HEK293 (cell line): ENCODE data around the gene GMCL1.

ENCODE experiments used
- CTCF ChIA-PET: fragments of 350-600 bp; formaldehyde crosslinking; extraction: SDS; loops from one replicate; lab custom pipeline; 2021; ENCODE audit warnings: antibody characterized with exemption; lab: Yijun Ruan, JAX
- POLR2A ChIA-PET: fragments of 300-600 bp; formaldehyde crosslinking; extraction: SDS; loops from one replicate; lab custom pipeline; 2020; ENCODE audit warnings: antibody characterized with exemption, inconsistent platforms; lab: Yijun Ruan, JAX
- H3K27ac ChIP-seq: fragments of 200-500 bp; sonication (Bioruptor generic); 2 replicates; pipeline ENCODE4 v1.5.1; 2014; ENCODE audit warnings: low read depth, low read length, control low read depth, inconsistent platforms; ENCODE audit errors: extremely low read depth
- H3K36me3 ChIP-seq, 2 experiments: fragments of 200-500 bp in 1 of 2; sonication (Bioruptor generic) in 1 of 2; 1 replicate in 1 of 2; 2 replicates in 1 of 2; pipeline ENCODE4 v1.5.1; 2014 to 2017; ENCODE audit warnings: inconsistent platforms in 2 of 2, low read length in 2 of 2; ENCODE audit not compliant: control insufficient read depth in 2 of 2, insufficient read depth in 1 of 2
- H3K4me1 ChIP-seq: fragments of 200-500 bp; sonication (Bioruptor generic); 2 replicates; pipeline ENCODE4 v1.5.1; 2014; ENCODE audit warnings: mild to moderate bottlenecking, low read length, inconsistent platforms; ENCODE audit not compliant: control insufficient read depth, insufficient read depth
- H3K4me3 ChIP-seq: 2 replicates; pipeline ENCODE4 v1.5.1; 2011; ENCODE audit warnings: low read depth, mild to moderate bottlenecking, control low read depth, low read length, moderate library complexity
- H3K9me3 ChIP-seq: fragments of 200-500 bp; sonication (Bioruptor generic); 2 replicates; pipeline ENCODE4 v1.5.1; 2014; ENCODE audit warnings: low read depth, low read length, inconsistent platforms; ENCODE audit not compliant: control insufficient read depth, insufficient read depth
- EGR2 ChIP-seq: fragments of 450-650 bp; formaldehyde crosslinking; IDR thresholded peaks from 2 replicates; pipeline ENCODE4 v1.5.1; 2016; ENCODE audit warnings: low read depth, missing biosample characterization, missing genetic modification characterization
- GLIS1 ChIP-seq: fragments of 450-650 bp; formaldehyde crosslinking; IDR thresholded peaks from 2 replicates; pipeline ENCODE4 v1.5.1; 2016; ENCODE audit warnings: missing biosample characterization, missing genetic modification characterization
- KLF10 ChIP-seq: fragments of 450-650 bp; IDR thresholded peaks from 2 replicates; pipeline ENCODE4 v1.5.1; 2018; ENCODE audit warnings: missing biosample characterization, mild to moderate bottlenecking, missing genetic modification characterization
- OSR2 ChIP-seq: fragments of 450-650 bp; formaldehyde crosslinking; IDR thresholded peaks from 2 replicates; pipeline ENCODE4 v1.5.1; 2016; ENCODE audit warnings: missing biosample characterization, missing genetic modification characterization
- PATZ1 ChIP-seq: fragments of 450-650 bp; formaldehyde crosslinking; IDR thresholded peaks from 2 replicates; pipeline ENCODE4 v1.5.1; 2016; ENCODE audit warnings: missing biosample characterization, missing genetic modification characterization
- SETDB1 ChIP-seq: IDR thresholded peaks from one replicate; pipeline ENCODE4 v1.6.1; 2017; ENCODE audit warnings: mild to moderate bottlenecking, low read length, moderate library complexity, mixed read lengths; ENCODE audit not compliant: insufficient read length
- TRIM28 ChIP-seq: IDR thresholded peaks from 2 replicates; pipeline ENCODE4 v1.6.1; 2011; ENCODE audit warnings: low read length, control low read depth, borderline replicate concordance
- ZBTB8A ChIP-seq: fragments of 450-650 bp; formaldehyde crosslinking; IDR thresholded peaks from 2 replicates; pipeline ENCODE4 v1.5.1; 2016; ENCODE audit warnings: missing biosample characterization, missing genetic modification characterization
- ZFHX2 ChIP-seq: fragments of 450-650 bp; formaldehyde crosslinking; conservative IDR thresholded peaks from 2 replicates; pipeline ENCODE4 v1.5.1; 2016; ENCODE audit warnings: missing biosample characterization, missing genetic modification characterization
- ZFP41 ChIP-seq: fragments of 450-650 bp; formaldehyde crosslinking; IDR thresholded peaks from 2 replicates; pipeline ENCODE4 v1.5.1; 2016; ENCODE audit warnings: missing biosample characterization, missing genetic modification characterization, borderline replicate concordance
- ZIC2 ChIP-seq: fragments of 450-650 bp; formaldehyde crosslinking; IDR thresholded peaks from 2 replicates; pipeline ENCODE4 v1.5.1; 2016; ENCODE audit warnings: missing biosample characterization, missing genetic modification characterization
- ZNF155 ChIP-seq: fragments of 450-650 bp; formaldehyde crosslinking; IDR thresholded peaks from 2 replicates; pipeline ENCODE4 v1.5.1; 2016; ENCODE audit warnings: missing biosample characterization, missing genetic modification characterization
- ZNF19 ChIP-seq: fragments of 450-650 bp; formaldehyde crosslinking; IDR thresholded peaks from 2 replicates; pipeline ENCODE4; 2016; ENCODE audit warnings: missing biosample characterization, missing genetic modification characterization, low read depth
- ZNF2 ChIP-seq: fragments of 450-650 bp; formaldehyde crosslinking; IDR thresholded peaks from 2 replicates; pipeline ENCODE4 v1.5.1; 2016; ENCODE audit warnings: missing biosample characterization, missing genetic modification characterization
- ZNF280D ChIP-seq: fragments of 450-650 bp; formaldehyde crosslinking; IDR thresholded peaks from 2 replicates; pipeline ENCODE4 v1.5.1; 2016; ENCODE audit warnings: missing biosample characterization, missing genetic modification characterization
- ZNF341 ChIP-seq: fragments of 450-650 bp; formaldehyde crosslinking; IDR thresholded peaks from 2 replicates; pipeline ENCODE4; 2016; ENCODE audit warnings: low read depth, missing biosample characterization, missing genetic modification characterization
- ZNF660 ChIP-seq: fragments of 450-650 bp; IDR thresholded peaks from 2 replicates; pipeline ENCODE4 v1.5.1; 2018; ENCODE audit warnings: missing biosample characterization, mild to moderate bottlenecking, missing genetic modification characterization
- ZNF704 ChIP-seq: fragments of 450-650 bp; formaldehyde crosslinking; IDR thresholded peaks from 2 replicates; pipeline ENCODE4 v1.5.1; 2016; ENCODE audit warnings: missing biosample characterization, missing genetic modification characterization
- ZNF76 ChIP-seq: fragments of 450-650 bp; formaldehyde crosslinking; IDR thresholded peaks from 2 replicates; pipeline ENCODE4; 2016; ENCODE audit warnings: low read depth, missing biosample characterization, missing genetic modification characterization, borderline replicate concordance
- ZXDB ChIP-seq: fragments of 450-650 bp; formaldehyde crosslinking; IDR thresholded peaks from 2 replicates; pipeline ENCODE4 v1.5.1; 2016; ENCODE audit warnings: missing biosample characterization, missing genetic modification characterization
- TF ChIP-seq, protein P1 (sequence below): fragments of 450-650 bp; formaldehyde crosslinking; IDR thresholded peaks from 2 replicates; pipeline ENCODE4 v1.5.1; 2017; ENCODE audit warnings: missing biosample characterization, missing genetic modification characterization
- TF ChIP-seq, protein P2 (sequence below): fragments of 450-650 bp; formaldehyde crosslinking; IDR thresholded peaks from 2 replicates; pipeline ENCODE4 v1.5.1; 2017; ENCODE audit warnings: missing biosample characterization, missing genetic modification characterization
- TF ChIP-seq, protein P3 (sequence below): fragments of 450-650 bp; formaldehyde crosslinking; conservative IDR thresholded peaks from 2 replicates; pipeline ENCODE4 v1.5.1; 2016; ENCODE audit warnings: low read depth, missing biosample characterization, missing genetic modification characterization

The GMCL1 gene

GRCh38 chr2:69914950-69915945, 85.8 kb downstream of the GMCL1 start, which contains the start of gene MXD1:
TSS of gene MXD1 (plus strand) at chr2:69915109. CDS start at chr2:69915331, 222 bp downstream.
- CTCF ChIA-PET: interaction anchor here (0.6 to 6.0 kb wide), 18 partner anchors 8 to 728 kb away, joined by 3 to 74 read pairs (median 4); partner anchors contain the start of genes FAM136A and SNRNP27
- H3K9me3 ChIP-seq: no peaks in the 10 kb centered on the region
- H3K4me1 ChIP-seq: no peaks in the 10 kb centered on the region
- POLR2A ChIA-PET: interaction anchor here (0.5 to 4.3 kb wide), 53 partner anchors 8 to 478 kb away, joined by 3 to 56 read pairs (median 5); partner anchors contain the start of genes ANXA4, C2orf42, FAM136A and NFU1
- peak within 1 kb of the TSS; percentile 91 for H3K27ac ChIP-seq
- peak within 1 kb of the TSS; percentile 98 for H3K4me3 ChIP-seq
- H3K36me3 ChIP-seq: peaks cover 6 to 20% of the 10 kb centered on the region in 2 experiments
- peak; percentile 59 for TF ChIP-seq ZBTB8A
- TF ChIP-seq TRIM28: no peak
- peak; percentile 43; the same call in 1 of the 2 replicates for TF ChIP-seq EGR2 (tag by site-specific recombination)
- no peak for TF ChIP-seq ZNF19 (tag by site-specific recombination)
- TF ChIP-seq ZIC2: peak; percentile 77
- TF ChIP-seq ZNF341 (tag by site-specific recombination): peak; percentile 77
- 0 out of 2 replicates have a peak, but pooled peaks have one; percentile 53 for TF ChIP-seq ZFHX2 (tag by site-specific recombination)
- peak; percentile 32; the same call in 1 of the 2 replicates for TF ChIP-seq ZXDB
- no peak for TF ChIP-seq ZFP41 (tag by site-specific recombination)
- TF ChIP-seq ZNF2 (tag by site-specific recombination): no peak
- TF ChIP-seq ZNF76: no peak
- peak; percentile 43; the same call in 1 of the 2 replicates for TF ChIP-seq GLIS1
- TF ChIP-seq, protein P1, sequence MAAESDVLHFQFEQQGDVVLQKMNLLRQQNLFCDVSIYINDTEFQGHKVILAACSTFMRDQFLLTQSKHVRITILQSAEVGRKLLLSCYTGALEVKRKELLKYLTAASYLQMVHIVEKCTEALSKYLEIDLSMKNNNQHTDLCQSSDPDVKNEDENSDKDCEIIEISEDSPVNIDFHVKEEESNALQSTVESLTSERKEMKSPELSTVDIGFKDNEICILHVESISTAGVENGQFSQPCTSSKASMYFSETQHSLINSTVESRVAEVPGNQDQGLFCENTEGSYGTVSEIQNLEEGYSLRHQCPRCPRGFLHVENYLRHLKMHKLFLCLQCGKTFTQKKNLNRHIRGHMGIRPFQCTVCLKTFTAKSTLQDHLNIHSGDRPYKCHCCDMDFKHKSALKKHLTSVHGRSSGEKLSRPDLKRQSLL (tag by site-specific recombination): no peak
- TF ChIP-seq, protein P2, sequence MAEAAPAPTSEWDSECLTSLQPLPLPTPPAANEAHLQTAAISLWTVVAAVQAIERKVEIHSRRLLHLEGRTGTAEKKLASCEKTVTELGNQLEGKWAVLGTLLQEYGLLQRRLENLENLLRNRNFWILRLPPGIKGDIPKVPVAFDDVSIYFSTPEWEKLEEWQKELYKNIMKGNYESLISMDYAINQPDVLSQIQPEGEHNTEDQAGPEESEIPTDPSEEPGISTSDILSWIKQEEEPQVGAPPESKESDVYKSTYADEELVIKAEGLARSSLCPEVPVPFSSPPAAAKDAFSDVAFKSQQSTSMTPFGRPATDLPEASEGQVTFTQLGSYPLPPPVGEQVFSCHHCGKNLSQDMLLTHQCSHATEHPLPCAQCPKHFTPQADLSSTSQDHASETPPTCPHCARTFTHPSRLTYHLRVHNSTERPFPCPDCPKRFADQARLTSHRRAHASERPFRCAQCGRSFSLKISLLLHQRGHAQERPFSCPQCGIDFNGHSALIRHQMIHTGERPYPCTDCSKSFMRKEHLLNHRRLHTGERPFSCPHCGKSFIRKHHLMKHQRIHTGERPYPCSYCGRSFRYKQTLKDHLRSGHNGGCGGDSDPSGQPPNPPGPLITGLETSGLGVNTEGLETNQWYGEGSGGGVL (tag by site-specific recombination): no peak
- no peak for TF ChIP-seq ZNF155 (tag by site-specific recombination)
- no peak for TF ChIP-seq ZNF280D (tag by site-specific recombination)
- no peak for TF ChIP-seq OSR2 (tag by site-specific recombination)
- peak; percentile 59; the same call in 1 of the 2 replicates for TF ChIP-seq PATZ1 (tag by site-specific recombination)
- TF ChIP-seq SETDB1: no peak
- TF ChIP-seq, protein P3, sequence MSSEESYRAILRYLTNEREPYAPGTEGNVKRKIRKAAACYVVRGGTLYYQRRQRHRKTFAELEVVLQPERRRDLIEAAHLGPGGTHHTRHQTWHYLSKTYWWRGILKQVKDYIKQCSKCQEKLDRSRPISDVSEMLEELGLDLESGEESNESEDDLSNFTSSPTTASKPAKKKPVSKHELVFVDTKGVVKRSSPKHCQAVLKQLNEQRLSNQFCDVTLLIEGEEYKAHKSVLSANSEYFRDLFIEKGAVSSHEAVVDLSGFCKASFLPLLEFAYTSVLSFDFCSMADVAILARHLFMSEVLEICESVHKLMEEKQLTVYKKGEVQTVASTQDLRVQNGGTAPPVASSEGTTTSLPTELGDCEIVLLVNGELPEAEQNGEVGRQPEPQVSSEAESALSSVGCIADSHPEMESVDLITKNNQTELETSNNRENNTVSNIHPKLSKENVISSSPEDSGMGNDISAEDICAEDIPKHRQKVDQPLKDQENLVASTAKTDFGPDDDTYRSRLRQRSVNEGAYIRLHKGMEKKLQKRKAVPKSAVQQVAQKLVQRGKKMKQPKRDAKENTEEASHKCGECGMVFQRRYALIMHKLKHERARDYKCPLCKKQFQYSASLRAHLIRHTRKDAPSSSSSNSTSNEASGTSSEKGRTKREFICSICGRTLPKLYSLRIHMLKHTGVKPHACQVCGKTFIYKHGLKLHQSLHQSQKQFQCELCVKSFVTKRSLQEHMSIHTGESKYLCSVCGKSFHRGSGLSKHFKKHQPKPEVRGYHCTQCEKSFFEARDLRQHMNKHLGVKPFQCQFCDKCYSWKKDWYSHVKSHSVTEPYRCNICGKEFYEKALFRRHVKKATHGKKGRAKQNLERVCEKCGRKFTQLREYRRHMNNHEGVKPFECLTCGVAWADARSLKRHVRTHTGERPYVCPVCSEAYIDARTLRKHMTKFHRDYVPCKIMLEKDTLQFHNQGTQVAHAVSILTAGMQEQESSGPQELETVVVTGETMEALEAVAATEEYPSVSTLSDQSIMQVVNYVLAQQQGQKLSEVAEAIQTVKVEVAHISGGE (tag by site-specific recombination): peak; percentile 34; the same call in 1 of the 2 replicates
- no peak for TF ChIP-seq ZNF704 (tag by site-specific recombination)
- peak; percentile 53; the same call in 1 of the 2 replicates for TF ChIP-seq ZNF660 (tag by site-specific recombination)
- TF ChIP-seq KLF10 (tag by site-specific recombination): 0 out of 2 replicates have a peak, but pooled peaks have one; percentile 2
